ENCODE results near the gene FCHO1.

The FCHO1 gene

GRCh38 chr19:17751103-17751911 is at the start of gene FCHO1:
Gene FCHO1 (plus strand): TSS chr19:17751477. CDS start chr19:17755165, 3,688 bp downstream.
- DNase-seq: peak; percentile 55

GRCh38 chr19:17703824-17704463 is 47.3 kb upstream of the FCHO1 start:
- no peak for DNase-seq

- no peak for DNase-seq
These were observed 44.5 kb upstream of the FCHO1 start for GRCh38 chr19:17706750-17707181.

- no peak for DNase-seq
These were observed 39.4 kb upstream of the FCHO1 start for GRCh38 chr19:17711851-17712250.

GRCh38 chr19:17716309-17716929 is 34.9 kb upstream of the FCHO1 start:
- no peak for DNase-seq

- no peak for DNase-seq
These were observed 32.7 kb upstream of the FCHO1 start for GRCh38 chr19:17718550-17718946.

- DNase-seq: peak; percentile 69
These were observed 32.1 kb upstream of the FCHO1 start, which contains the start of gene MAP1S for GRCh38 chr19:17718947-17719711. Gene MAP1S (plus strand): TSS chr19:17719480. CDS start chr19:17719503, 23 bp downstream.

DNA sequence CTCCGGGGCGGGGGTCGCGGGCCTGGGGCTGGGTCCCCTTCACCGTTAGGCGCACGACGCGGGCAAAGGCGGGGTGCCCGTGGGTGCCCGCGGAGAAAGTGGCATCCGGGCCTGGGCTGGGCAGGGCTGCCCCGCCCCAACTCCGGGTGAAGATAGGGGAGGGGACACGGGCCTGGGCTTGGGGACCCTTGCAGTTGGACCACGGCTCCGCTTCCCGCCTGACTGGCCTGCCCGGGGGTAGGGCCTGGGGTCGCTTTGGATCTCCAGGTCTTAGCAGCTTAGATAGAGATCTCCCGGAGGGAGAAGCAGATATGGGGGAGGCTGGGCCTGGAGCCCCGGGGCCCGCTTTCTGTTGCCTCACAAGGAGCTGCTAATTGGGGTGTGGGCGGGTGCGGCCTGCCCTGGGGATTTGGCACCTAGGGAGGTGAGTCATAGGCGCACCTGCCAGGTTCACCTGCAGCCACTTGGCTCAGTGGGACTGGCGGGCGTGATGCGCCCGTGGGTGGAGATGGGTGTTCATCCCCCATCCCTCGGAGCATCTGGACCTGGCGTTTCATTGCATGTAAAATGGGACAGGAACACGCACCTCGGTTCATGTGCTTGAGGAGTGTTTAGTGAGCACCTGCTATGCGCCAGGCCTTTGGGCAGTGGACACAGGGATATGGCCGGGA is 31.4 kb upstream of the FCHO1 start:
- no peak for DNase-seq

- no peak for DNase-seq
These were observed 30.8 kb upstream of the FCHO1 start for GRCh38 chr19:17720440-17720839.

DNA sequence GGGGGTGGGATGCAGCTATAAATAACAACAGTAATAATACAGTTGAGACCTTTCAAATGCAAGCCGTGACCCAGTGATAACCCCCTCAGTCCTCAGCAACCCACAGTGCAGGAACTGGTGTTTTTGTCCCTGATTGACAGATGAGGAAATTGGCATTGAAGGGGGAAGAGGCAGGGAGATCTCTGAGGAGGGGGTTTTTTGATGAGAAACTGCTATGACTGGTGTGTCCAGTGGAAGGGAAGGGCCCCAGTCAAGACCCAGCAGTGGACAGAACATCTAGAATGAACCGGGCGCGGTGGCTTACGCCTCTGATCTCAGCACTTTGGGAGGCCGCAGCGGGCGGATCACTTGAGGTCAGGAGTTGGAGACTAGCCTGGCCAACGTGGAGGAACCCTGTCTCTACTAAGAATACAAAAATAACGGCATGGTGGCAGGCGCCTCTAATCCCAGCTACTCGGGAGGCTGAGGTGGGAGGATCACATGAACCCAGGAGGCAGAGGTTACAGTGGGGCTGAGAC is 30.1 kb upstream of the FCHO1 start:
- DNase-seq: no peak

- DNase-seq: peak; percentile 52
These were observed 29.5 kb upstream of the FCHO1 start for GRCh38 chr19:17721821-17722220.

DNA sequence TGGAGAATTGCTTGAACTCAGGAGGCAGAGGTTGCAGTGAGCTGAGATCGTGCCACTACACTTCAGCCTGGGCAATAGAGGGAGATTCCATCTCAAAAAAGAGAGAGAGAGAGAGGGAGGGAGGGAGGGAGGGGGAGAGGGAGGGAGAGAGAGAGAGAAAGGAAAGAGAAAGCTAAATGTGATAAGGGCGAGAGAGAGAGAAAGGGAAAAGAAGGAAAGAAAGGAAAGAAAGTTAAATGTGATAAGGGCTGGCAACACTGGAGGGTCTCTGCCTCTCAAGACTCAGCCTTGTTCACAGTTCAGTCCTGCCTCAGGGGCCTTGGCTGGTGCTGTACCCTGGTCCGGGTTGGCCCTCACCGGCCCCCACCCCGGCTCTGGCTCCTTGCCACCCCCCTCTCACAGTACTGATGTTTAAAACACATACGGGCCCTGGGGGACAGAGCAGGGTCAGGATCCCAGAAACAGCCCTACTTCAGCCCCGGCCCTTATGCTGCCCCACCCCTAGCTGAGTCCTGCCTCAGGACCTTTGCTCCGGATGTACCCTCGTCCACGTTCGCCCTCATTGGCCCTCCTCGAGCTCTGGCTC is 28.5 kb upstream of the FCHO1 start:
- DNase-seq: no peak

GRCh38 chr19:17724655-17725054 is 26.6 kb upstream of the FCHO1 start:
- no peak for DNase-seq

DNA sequence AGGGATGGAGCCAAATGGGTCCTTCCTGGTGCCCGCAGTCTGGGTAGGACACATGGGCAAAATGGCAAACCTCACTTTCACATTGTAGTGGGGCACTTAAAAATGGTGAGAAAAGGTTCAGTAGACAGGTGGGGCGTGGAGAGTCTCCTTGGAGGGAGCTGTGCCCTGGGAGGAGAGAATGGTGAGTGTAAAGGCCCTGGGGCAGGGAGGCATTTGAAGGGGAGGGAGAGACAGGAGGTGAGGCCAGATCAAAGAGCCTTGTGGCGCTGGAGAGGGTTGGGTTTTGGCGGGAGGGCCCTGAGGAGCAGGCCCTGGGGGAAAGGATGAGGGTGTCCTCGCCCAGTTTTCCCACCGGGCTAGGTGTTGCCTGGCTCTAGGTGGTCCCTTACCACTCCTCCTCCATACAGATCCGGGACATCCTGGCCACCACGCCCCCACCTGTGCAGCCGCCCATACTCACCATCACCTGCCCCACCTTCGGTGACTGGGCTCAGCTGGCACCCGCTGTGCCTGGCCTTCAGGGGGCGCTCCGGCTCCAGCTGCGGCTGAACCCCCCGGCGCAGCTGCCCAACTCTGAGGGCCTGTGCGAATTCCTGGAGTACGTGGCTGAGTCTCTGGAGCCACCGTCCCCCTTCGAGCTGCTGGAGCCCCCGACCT is 25.7 kb upstream of the FCHO1 start:
- DNase-seq: no peak

- DNase-seq: no peak
These were observed 25.0 kb upstream of the FCHO1 start for GRCh38 chr19:17726136-17726741.

GRCh38 chr19:17726964-17727773 is 24.1 kb upstream of the FCHO1 start:
- no peak for DNase-seq

DNA sequence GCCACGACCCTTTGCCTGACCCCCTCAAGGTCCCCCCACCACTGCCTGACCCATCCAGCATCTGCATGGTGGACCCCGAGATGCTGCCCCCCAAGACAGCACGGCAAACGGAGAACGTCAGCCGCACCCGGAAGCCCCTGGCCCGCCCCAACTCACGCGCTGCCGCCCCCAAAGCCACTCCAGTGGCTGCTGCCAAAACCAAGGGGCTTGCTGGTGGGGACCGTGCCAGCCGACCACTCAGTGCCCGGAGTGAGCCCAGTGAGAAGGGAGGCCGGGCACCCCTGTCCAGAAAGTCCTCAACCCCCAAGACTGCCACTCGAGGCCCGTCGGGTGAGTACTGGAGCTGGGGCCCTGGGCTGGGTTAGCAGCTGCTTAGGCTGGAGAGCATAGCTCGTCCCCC is 23.4 kb upstream of the FCHO1 start:
- no peak for DNase-seq

GRCh38 chr19:17733127-17733526 is 18.1 kb upstream of the FCHO1 start:
- no peak for DNase-seq

DNA sequence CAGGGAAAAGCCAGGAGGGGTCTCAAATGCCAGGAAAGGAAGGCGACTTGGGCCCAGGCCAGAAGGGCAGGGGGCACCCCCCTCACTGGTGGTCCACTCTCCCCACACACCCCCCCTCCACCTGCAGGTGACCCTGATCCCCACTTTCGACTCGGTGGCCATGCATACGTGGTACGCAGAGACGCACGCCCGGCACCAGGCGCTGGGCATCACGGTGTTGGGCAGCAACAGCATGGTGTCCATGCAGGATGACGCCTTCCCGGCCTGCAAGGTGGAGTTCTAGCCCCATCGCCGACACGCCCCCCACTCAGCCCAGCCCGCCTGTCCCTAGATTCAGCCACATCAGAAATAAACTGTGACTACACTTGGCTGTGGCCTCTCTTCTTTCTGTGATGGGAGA is 17.1 kb upstream of the FCHO1 start:
- DNase-seq: no peak

DNA sequence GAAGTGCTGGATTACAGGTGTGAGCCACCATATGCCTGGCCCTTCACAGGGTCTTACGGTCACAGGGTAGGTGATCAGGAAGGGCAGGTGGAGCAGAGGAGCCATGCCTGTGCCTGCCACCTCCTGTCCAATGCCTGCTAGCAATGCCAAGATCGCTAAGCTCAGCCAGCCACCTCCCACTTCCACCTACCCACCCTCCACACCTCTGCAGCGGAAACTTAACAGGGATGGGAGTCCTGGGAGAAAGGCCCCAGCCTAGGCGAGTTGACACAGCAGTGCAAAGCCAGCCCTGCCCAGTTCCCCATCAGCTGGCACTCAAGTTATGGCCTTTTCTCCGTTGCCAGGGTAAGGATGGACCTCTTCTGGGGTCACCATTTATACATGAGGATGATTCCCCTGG is 15.9 kb upstream of the FCHO1 start:
- no peak for DNase-seq

Measured in femur (tissue), 1 donor.